ENCODE results near the gene IGSF21. TPM values are rescaled to one million over a fixed set of nuclear protein-coding genes. Genes with fewer than 3 reads are reported as not detected.

IGSF21 gene
- total RNA-seq, 1 donor from 2014 or later: not detected

GRCh38 chr1:18241891-18242290 lies 134.3 kb downstream of the IGSF21 start:
- H3K4me3 ChIP-seq (ENCODE audit: low read depth, low read length): no peak overlapping the region
- TF ChIP-seq CTCF (IDR thresholded peaks at IDR 0.05; ENCODE audit: insufficient read depth, low read length, severe bottlenecking): no peak
- no peaks in the 10 kb centered on the region for H3K36me3 ChIP-seq (ENCODE audit: control insufficient read depth, insufficient read depth, low read length)
- FAIRE-seq (no peak), DNase-seq (ENCODE audit: low read depth) (no peak)
- H3K27me3 ChIP-seq (ENCODE audit: control insufficient read depth, insufficient read depth, low read length): no peaks in the 10 kb centered on the region

DNA sequence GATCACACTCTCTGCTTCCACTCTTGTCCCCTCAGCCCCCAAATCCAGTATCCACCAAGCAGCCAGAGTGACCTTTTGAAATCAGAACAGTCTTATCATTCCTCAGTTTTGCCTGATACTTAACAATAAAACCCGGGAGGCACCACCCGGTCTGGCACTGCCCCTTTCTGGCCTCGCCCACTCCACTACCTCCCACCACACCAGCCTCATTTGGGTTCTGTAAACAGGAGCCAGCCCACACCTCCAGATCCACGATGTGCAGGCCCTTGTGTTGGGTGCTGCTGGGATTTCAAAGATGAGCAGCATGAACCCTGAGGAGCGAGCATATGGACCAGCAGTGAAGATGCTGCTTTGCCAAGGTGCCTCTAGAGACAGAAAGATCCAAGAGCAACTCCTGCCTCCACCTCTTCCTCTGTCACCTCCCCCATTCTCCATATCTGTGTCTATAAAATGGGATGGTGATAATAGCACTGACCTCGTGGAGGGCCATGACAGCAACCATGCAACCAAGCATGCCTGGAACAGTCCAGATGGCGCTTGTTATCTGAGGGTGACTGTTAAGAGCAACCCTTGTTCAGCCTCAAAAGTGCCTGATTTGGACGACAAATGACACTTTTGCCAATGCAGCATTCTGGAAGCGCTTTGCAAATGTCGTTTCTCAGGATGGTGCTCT lies 136.0 kb downstream of the IGSF21 start:
- H3K27me3 ChIP-seq (ENCODE audit: control insufficient read depth, insufficient read depth, low read length): no peaks in the 10 kb centered on the region
- no peak for DNase-seq (ENCODE audit: low read depth)
- TF ChIP-seq CTCF (IDR thresholded peaks at IDR 0.05; ENCODE audit: insufficient read depth, low read length, severe bottlenecking): no peak
- no peaks in the 10 kb centered on the region for H3K36me3 ChIP-seq (ENCODE audit: control insufficient read depth, insufficient read depth, low read length)
- peak; percentile 73 for FAIRE-seq
- H3K4me3 ChIP-seq (ENCODE audit: low read depth, low read length): no peak overlapping the region

DNA sequence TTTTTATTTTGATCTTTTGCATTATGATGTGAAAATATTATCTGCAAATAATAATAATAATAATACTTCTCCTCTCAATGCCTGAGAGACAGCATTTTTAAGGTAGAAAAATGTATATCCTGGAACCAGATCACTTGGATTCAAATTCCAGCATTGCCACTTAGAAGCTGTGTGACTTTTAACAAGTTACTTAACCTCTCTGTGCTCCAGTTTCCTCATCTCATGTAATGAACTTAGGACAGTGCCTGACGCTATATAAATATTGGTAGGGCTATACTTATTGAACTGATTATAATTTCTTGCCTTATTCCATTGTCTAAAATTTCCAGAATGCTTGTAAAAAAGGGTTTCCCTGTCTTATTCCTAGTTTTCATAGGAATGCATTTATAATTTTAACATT lies 137.2 kb downstream of the IGSF21 start:
- no peaks in the 10 kb centered on the region for H3K27me3 ChIP-seq (ENCODE audit: control insufficient read depth, insufficient read depth, low read length)
- DNase-seq (ENCODE audit: low read depth) (no peak), FAIRE-seq (no peak)
- TF ChIP-seq CTCF (IDR thresholded peaks at IDR 0.05; ENCODE audit: insufficient read depth, low read length, severe bottlenecking): no peak
- no peaks in the 10 kb centered on the region for H3K36me3 ChIP-seq (ENCODE audit: control insufficient read depth, insufficient read depth, low read length)
- no peak overlapping the region for H3K4me3 ChIP-seq (ENCODE audit: low read depth, low read length)

GRCh38 chr1:18245647-18246046 lies 138.0 kb downstream of the IGSF21 start:
- Histone ChIP-seq H3K27me3 (ENCODE audit: control insufficient read depth, insufficient read depth, low read length) (no peaks in the 10 kb centered on the region), H3K36me3 (ENCODE audit: control insufficient read depth, insufficient read depth, low read length) (no peaks in the 10 kb centered on the region), H3K4me3 (ENCODE audit: low read depth, low read length) (no peak overlapping the region)
- no peak for DNase-seq (ENCODE audit: low read depth)
- no peak for FAIRE-seq
- no peak for TF ChIP-seq CTCF (IDR thresholded peaks at IDR 0.05; ENCODE audit: insufficient read depth, low read length, severe bottlenecking)

DNA sequence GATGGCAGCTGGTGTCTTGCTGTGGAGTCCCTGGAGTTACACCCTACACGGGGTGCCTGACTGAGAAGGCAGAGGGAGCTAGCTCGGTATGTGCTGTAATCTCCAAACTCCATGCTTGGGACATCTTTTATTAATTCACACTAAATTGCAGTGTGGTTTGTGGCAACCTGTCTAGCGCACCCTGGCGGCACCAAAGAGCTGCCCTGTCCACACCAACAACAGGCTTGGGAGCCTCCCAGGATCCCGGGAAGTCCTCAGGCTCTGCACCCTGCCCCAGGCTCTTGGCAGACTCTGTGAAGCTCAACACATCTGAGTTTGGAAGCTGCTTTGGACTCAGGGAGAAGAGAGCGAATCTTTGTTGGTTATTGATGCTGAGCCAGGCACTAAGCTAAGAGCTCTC lies 138.9 kb downstream of the IGSF21 start:
- no peak for FAIRE-seq

More for the DNA sequence above, 138.9 kb downstream of the IGSF21 start:
- no peak for DNase-seq (ENCODE audit: low read depth)
- TF ChIP-seq CTCF (IDR thresholded peaks at IDR 0.05; ENCODE audit: insufficient read depth, low read length, severe bottlenecking): no peak
- no peak overlapping the region for H3K4me3 ChIP-seq (ENCODE audit: low read depth, low read length)
- H3K27me3 ChIP-seq (ENCODE audit: control insufficient read depth, insufficient read depth, low read length): no peaks in the 10 kb centered on the region
- no peaks in the 10 kb centered on the region for H3K36me3 ChIP-seq (ENCODE audit: control insufficient read depth, insufficient read depth, low read length)
